Naive thymus-derived CD4-positive, alpha-beta T cell (primary cell): ENCODE measurements around the gene LZTR1. TPM values are rescaled to one million over a fixed set of nuclear protein-coding genes. Genes with fewer than 3 reads are reported as not detected.

Experiments used
- ATAC-seq: fragments of 150-1000 bp; cut with Tn5 transposase; 2 replicates; pipeline ENCODE4 v1.10.0; 2021; ENCODE audit warnings: mild to moderate bottlenecking, moderate library complexity
- CTCF ChIA-PET: fragments of 350-600 bp; sonication (Branson Sonifier 250); formaldehyde crosslinking; loops from one replicate; lab custom pipeline; 2021; ENCODE audit warnings: antibody characterized with exemption; lab: Charles Lee
- POLR2A ChIA-PET: fragments of 350-600 bp; sonication (Branson Sonifier 250); formaldehyde crosslinking; loops from one replicate; lab custom pipeline; 2021; ENCODE audit warnings: antibody characterized with exemption, inconsistent platforms; lab: Charles Lee
- DNase-seq, 9 donors: peaks; one replicate each; pipeline versions ENCODE4 v3.0.0 to v3.0.0-alpha.2; 2020 to 2022; ENCODE audit warnings: mixed read lengths in 1 of 9
- H3K27ac ChIP-seq: one replicate; pipeline ENCODE4 v1.7.0; 2013; ENCODE audit warnings: mild to moderate bottlenecking, low read depth, low read length, moderate library complexity
- H3K27me3 ChIP-seq, 2 donors: one replicate each; pipeline ENCODE4 v1.7.0; 2013; ENCODE audit warnings: low read length in 2 of 2, mild to moderate bottlenecking in 2 of 2, moderate library complexity in 2 of 2; ENCODE audit not compliant: control insufficient read depth in 2 of 2, insufficient read depth in 2 of 2
- H3K36me3 ChIP-seq, 3 experiments: 1 replicate in 2 of 3; 2 replicates in 1 of 3; pipeline ENCODE4 v1.7.0; 2013; ENCODE audit warnings: low read length in 3 of 3, mild to moderate bottlenecking in 3 of 3, moderate library complexity in 1 of 3; ENCODE audit not compliant: insufficient read depth in 3 of 3, control insufficient read depth in 2 of 3
- H3K4me1 ChIP-seq, 2 donors: one replicate each; pipeline ENCODE4 v1.7.0; 2013; ENCODE audit warnings: low read length in 2 of 2, mild to moderate bottlenecking in 2 of 2, moderate library complexity in 1 of 2; ENCODE audit not compliant: control insufficient read depth in 2 of 2, insufficient read depth in 2 of 2
- H3K4me3 ChIP-seq: 2 replicates; pipeline ENCODE4 v1.7.0; 2013; ENCODE audit warnings: mild to moderate bottlenecking, low read length
- H3K9me3 ChIP-seq, 3 experiments: 1 replicate in 2 of 3; 2 replicates in 1 of 3; pipeline ENCODE4 v1.7.0; 2013; ENCODE audit warnings: low read length in 3 of 3; ENCODE audit not compliant: control insufficient read depth in 2 of 3
- H3K27ac Mint-ChIP-seq, 9 donors: one replicate each; pipeline ENCODE4 v1.8.0; 2020 to 2022; ENCODE audit warnings: mixed read lengths in 9 of 9, mild to moderate bottlenecking in 8 of 9, moderate library complexity in 5 of 9, inconsistent platforms in 2 of 9
- H3K27me3 Mint-ChIP-seq, 5 donors: one replicate each; pipeline ENCODE4 v1.8.0; 2021 to 2022; ENCODE audit warnings: mixed read lengths in 5 of 5, mild to moderate bottlenecking in 1 of 5
- H3K36me3 Mint-ChIP-seq, 5 donors: one replicate each; pipeline ENCODE4 v1.8.0; 2020 to 2022; ENCODE audit warnings: mixed read lengths in 5 of 5, mild to moderate bottlenecking in 3 of 5, inconsistent platforms in 1 of 5
- H3K4me1 Mint-ChIP-seq, 7 donors: one replicate each; pipeline ENCODE4 v1.8.0; 2020 to 2022; ENCODE audit warnings: mixed read lengths in 7 of 7, mild to moderate bottlenecking in 3 of 7, inconsistent platforms in 1 of 7
- H3K4me3 Mint-ChIP-seq, 10 donors: one replicate each; pipeline ENCODE4 v1.8.0; 2020 to 2022; ENCODE audit warnings: mild to moderate bottlenecking in 10 of 10, mixed read lengths in 10 of 10, moderate library complexity in 6 of 10, inconsistent platforms in 2 of 10
- H3K9me3 Mint-ChIP-seq, 11 donors: one replicate each; pipeline ENCODE4 v1.8.0; 2020 to 2022; ENCODE audit warnings: mixed read lengths in 11 of 11, mild to moderate bottlenecking in 4 of 11, inconsistent platforms in 1 of 11, moderate library complexity in 1 of 11
- intact Hi-C, 2 donors: fragments of 100-400 bp; cut with micrococcal nuclease; formaldehyde crosslinking; loops; one replicate each; pipeline ENCODE4 v1.15.1; 2023
- polyA plus RNA-seq, 2 donors: library from polyadenylated mRNA; unstranded; fragments of 300-500 nt; fragmentation: Illumina TruSeq; gene quantifications; one replicate each; pipeline ENCODE4 v1.2.3, GENCODE V29; 2021
- total RNA-seq, 6 experiments: library from RNA in 5 of 6; stranded (reverse) in 5 of 6; gene quantifications; 1 replicate in 5 of 6; 2 replicates in 1 of 6; pipeline ENCODE4 v1.2.3 and lab custom pipeline; 2021 to 2026

Gene LZTR1
- total and polyA plus RNA-seq, 7 experiments from 2014 or later = 11.4 to 104 (median 71.2) TPM

GRCh38 chr22:20993304-20994127, 11.4 kb downstream of the LZTR1 start:
- intact Hi-C loops = no loop called here
- H3K4me3 ChIP-seq = no peak overlapping the region
- Mint-ChIP-seq H3K9me3 (no peaks in the 10 kb centered on the region), H3K27me3 (no peaks in the 10 kb centered on the region), H3K36me3 (no peaks in the 10 kb centered on the region), H3K4me1 (peaks cover 0 to 13% (median 8%) of the 10 kb centered on the region in 7 donors), H3K4me3 (no peak overlapping the region), H3K27ac (no peak overlapping the region)
- H3K9me3 ChIP-seq = no peaks in the 10 kb centered on the region
- H3K27me3 ChIP-seq = no peaks in the 10 kb centered on the region
- DNase-seq = no peak
- H3K36me3 ChIP-seq = peaks cover 0 to 80% (median 7%) of the 10 kb centered on the region in 3 experiments
- no peak for ATAC-seq
- peaks cover 0 to 5% of the 10 kb centered on the region in 2 donors for H3K4me1 ChIP-seq
- ChIA-PET POLR2A (interaction anchor here (1.5 kb wide), 1 partner anchor 8 kb away, joined by 4 read pairs; no protein-coding TSS in a partner anchor), CTCF (no interaction called here)
- no peak overlapping the region for H3K27ac ChIP-seq

GRCh38 chr22:20994128-20994901, 12.2 kb downstream of the LZTR1 start:
- H3K36me3 ChIP-seq = peaks cover 0 to 85% (median 7%) of the 10 kb centered on the region in 3 experiments
- peak overlapping the region in 1 of 9 donors; percentile 23 for H3K27ac Mint-ChIP-seq

GRCh38 chr22:20994902-20995241, 12.8 kb downstream of the LZTR1 start:
- H3K9me3 Mint-ChIP-seq = no peaks in the 10 kb centered on the region

More at GRCh38 chr22:20994128-20994901, 12.2 kb downstream of the LZTR1 start:
- H3K4me3 ChIP-seq = no peak overlapping the region
- Mint-ChIP-seq H3K36me3 (no peaks in the 10 kb centered on the region), H3K4me3 (no peak overlapping the region), H3K27me3 (no peaks in the 10 kb centered on the region), H3K9me3 (no peaks in the 10 kb centered on the region), H3K4me1 (peaks cover 0 to 14% (median 10%) of the 10 kb centered on the region in 7 donors)
- no peaks in the 10 kb centered on the region for H3K27me3 ChIP-seq
- intact Hi-C loops = no loop called here
- DNase-seq (no peak), ATAC-seq (no peak)
- ChIA-PET CTCF (no interaction called here), POLR2A (interaction anchor here (1.5 kb wide), 1 partner anchor 9 kb away, joined by 4 read pairs; no protein-coding TSS in a partner anchor)
- no peak overlapping the region for H3K27ac ChIP-seq
- no peaks in the 10 kb centered on the region for H3K9me3 ChIP-seq
- peaks cover 0 to 5% of the 10 kb centered on the region in 2 donors for H3K4me1 ChIP-seq

GRCh38 chr22:20995329-20996030, 13.4 kb downstream of the LZTR1 start:
- POLR2A ChIA-PET = no interaction called here
- no peaks in the 10 kb centered on the region for H3K27me3 ChIP-seq
- intact Hi-C loops = no loop called here
- Mint-ChIP-seq H3K9me3 (no peaks in the 10 kb centered on the region), H3K4me1 (peaks cover 5 to 15% (median 10%) of the 10 kb centered on the region in 7 donors), H3K4me3 (no peak overlapping the region), H3K27ac (peak overlapping the region in 3 of 9 donors; percentile 33 to 75 (median 70)), H3K36me3 (no peaks in the 10 kb centered on the region), H3K27me3 (no peaks in the 10 kb centered on the region)
- no peak overlapping the region for H3K4me3 ChIP-seq
- peaks cover 4 to 10% of the 10 kb centered on the region in 2 donors for H3K4me1 ChIP-seq
- H3K36me3 ChIP-seq = peaks cover 0 to 96% (median 10%) of the 10 kb centered on the region in 3 experiments
- H3K9me3 ChIP-seq = no peaks in the 10 kb centered on the region
- CTCF ChIA-PET = no interaction called here
- H3K27ac ChIP-seq = no peak overlapping the region
- DNase-seq (no peak), ATAC-seq (no peak)

More at GRCh38 chr22:20994902-20995241, 12.8 kb downstream of the LZTR1 start:
- Histone ChIP-seq H3K4me3 (no peak overlapping the region), H3K27me3 (no peaks in the 10 kb centered on the region), H3K27ac (no peak overlapping the region), H3K4me1 (peaks cover 0 to 4% of the 10 kb centered on the region in 2 donors), H3K36me3 (peaks cover 0 to 90% (median 9%) of the 10 kb centered on the region in 3 experiments), H3K9me3 (no peaks in the 10 kb centered on the region)
- no peaks in the 10 kb centered on the region for H3K36me3 Mint-ChIP-seq
- POLR2A ChIA-PET = interaction anchor here (1.5 kb wide), 1 partner anchor 9 kb away, joined by 4 read pairs; no protein-coding TSS in a partner anchor
- intact Hi-C loops = no loop called here
- peak overlapping the region in 1 of 9 donors; percentile 23 for H3K27ac Mint-ChIP-seq
- CTCF ChIA-PET = no interaction called here
- H3K4me3 Mint-ChIP-seq = no peak overlapping the region
- peaks cover under 1 to 11% (median 9%) of the 10 kb centered on the region in 7 donors for H3K4me1 Mint-ChIP-seq
- H3K27me3 Mint-ChIP-seq = no peaks in the 10 kb centered on the region
- DNase-seq (no peak), ATAC-seq (no peak)

GRCh38 chr22:20996031-20996410, 13.9 kb downstream of the LZTR1 start:
- no peaks in the 10 kb centered on the region for H3K27me3 Mint-ChIP-seq
- ATAC-seq = no peak
- no peak overlapping the region for H3K4me3 Mint-ChIP-seq
- ChIA-PET POLR2A (no interaction called here), CTCF (no interaction called here)
- no peak overlapping the region for H3K4me3 ChIP-seq
- intact Hi-C loops = no loop called here
- peaks cover 5 to 19% (median 11%) of the 10 kb centered on the region in 7 donors for H3K4me1 Mint-ChIP-seq
- H3K36me3 ChIP-seq = peaks cover 0 to 94% (median 10%) of the 10 kb centered on the region in 3 experiments
- no peak overlapping the region for H3K27ac ChIP-seq
- H3K36me3 Mint-ChIP-seq = no peaks in the 10 kb centered on the region
- no peaks in the 10 kb centered on the region for H3K9me3 Mint-ChIP-seq
- H3K27me3 ChIP-seq = no peaks in the 10 kb centered on the region
- peaks cover 9 to 14% of the 10 kb centered on the region in 2 donors for H3K4me1 ChIP-seq
- DNase-seq = no peak
- no peaks in the 10 kb centered on the region for H3K9me3 ChIP-seq
- H3K27ac Mint-ChIP-seq = peak overlapping the region in 4 of 9 donors; percentile 22 to 70 (median 53)
